Left ventricle myocardium inferior (tissue), 1 donor: ENCODE results near the gene LTBP4. TPM values are rescaled to one million over a fixed set of nuclear protein-coding genes. Genes with fewer than 3 reads are reported as not detected.

Source experiments
- DNase-seq: peaks from one replicate; pipeline ENCODE4 v3.0.0-alpha.2; 2020
- H3K27ac ChIP-seq: fragments of 200-600 bp; replicated peaks from 2 replicates; pipeline ENCODE4 v1.8.0; 2021
- H3K27me3 ChIP-seq: fragments of 200-600 bp; 2 replicates; pipeline ENCODE4 v1.8.0; 2021; ENCODE audit warnings: low read depth
- H3K36me3 ChIP-seq: fragments of 200-600 bp; 2 replicates; pipeline ENCODE4 v1.8.0; 2021
- H3K4me1 ChIP-seq: fragments of 200-600 bp; 2 replicates; pipeline ENCODE4 v1.8.0; 2021
- H3K4me3 ChIP-seq: fragments of 200-600 bp; 2 replicates; pipeline ENCODE4 v1.8.0; 2021; ENCODE audit warnings: mild to moderate bottlenecking, moderate library complexity
- H3K9me3 ChIP-seq: fragments of 200-600 bp; replicated peaks from 2 replicates; pipeline ENCODE4 v1.8.0; 2021
- intact Hi-C: fragments of 100-400 bp; cut with micrococcal nuclease; formaldehyde crosslinking; loops from one replicate; pipeline ENCODE4 v1.11.0; 2022
- total RNA-seq: library from RNA; stranded (reverse); fragmentation: NEBNext Ultra II Directional; extraction: Animal tissue kit (Norgen Biotek cat#: 25700); gene quantifications from one replicate; pipeline ENCODE4 v1.2.1, GENCODE V29; 2021
- TF ChIP-seq, protein P1 (sequence below): fragments of 200-600 bp; IDR thresholded peaks from 2 replicates; pipeline ENCODE4 v1.8.0; 2021; ENCODE audit warnings: antibody characterized with exemption, mild to moderate bottlenecking, borderline replicate concordance
- donor health status: DM: no; HTN: yes; CAD: no; lungs with severe emphysema.

Gene LTBP4
- total RNA-seq, 1 donor from 2014 or later = 260 TPM

DNA sequence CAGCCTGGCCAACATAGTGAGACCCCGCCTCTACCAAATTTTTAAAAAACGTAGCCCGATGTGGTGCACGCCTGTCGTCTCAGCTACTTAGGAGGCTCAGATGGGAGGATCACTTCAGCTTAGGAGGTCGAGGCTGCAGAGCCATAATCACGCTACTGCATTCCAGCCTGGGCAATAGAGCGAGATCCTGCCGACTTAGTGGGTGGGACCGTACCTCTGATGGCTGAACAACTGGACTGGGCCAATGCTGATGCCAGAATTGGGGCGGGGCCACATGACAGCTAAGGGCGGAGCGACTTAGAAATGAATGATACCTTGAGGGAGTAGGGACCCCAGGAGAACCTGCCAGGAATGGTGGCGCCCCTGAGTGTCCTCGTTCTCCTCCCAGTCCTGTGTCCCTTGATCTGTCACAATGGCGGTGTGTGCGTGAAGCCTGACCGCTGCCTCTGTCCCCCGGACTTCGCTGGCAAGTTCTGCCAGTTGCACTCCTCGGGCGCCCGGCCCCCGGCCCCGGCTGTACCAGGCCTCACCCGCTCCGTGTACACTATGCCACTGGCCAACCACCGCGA is 3.6 kb downstream of the LTBP4 start:
- Histone ChIP-seq H3K27me3 (no peaks in the 10 kb centered on the region), H3K36me3 (no peaks in the 10 kb centered on the region), H3K9me3 (no peaks in the 10 kb centered on the region), H3K4me3 (peak overlapping the region; percentile 85), H3K4me1 (peaks cover 86% of the 10 kb centered on the region), H3K27ac (peak overlapping the region; percentile 93)
- TF ChIP-seq, protein P1, sequence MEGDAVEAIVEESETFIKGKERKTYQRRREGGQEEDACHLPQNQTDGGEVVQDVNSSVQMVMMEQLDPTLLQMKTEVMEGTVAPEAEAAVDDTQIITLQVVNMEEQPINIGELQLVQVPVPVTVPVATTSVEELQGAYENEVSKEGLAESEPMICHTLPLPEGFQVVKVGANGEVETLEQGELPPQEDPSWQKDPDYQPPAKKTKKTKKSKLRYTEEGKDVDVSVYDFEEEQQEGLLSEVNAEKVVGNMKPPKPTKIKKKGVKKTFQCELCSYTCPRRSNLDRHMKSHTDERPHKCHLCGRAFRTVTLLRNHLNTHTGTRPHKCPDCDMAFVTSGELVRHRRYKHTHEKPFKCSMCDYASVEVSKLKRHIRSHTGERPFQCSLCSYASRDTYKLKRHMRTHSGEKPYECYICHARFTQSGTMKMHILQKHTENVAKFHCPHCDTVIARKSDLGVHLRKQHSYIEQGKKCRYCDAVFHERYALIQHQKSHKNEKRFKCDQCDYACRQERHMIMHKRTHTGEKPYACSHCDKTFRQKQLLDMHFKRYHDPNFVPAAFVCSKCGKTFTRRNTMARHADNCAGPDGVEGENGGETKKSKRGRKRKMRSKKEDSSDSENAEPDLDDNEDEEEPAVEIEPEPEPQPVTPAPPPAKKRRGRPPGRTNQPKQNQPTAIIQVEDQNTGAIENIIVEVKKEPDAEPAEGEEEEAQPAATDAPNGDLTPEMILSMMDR = no peak
- intact Hi-C loops = no loop called here
- no peak for DNase-seq

GRCh38 chr19:40605216-40605971 is 4.2 kb downstream of the LTBP4 start:
- Histone ChIP-seq H3K4me1 (peaks cover 86% of the 10 kb centered on the region), H3K9me3 (no peaks in the 10 kb centered on the region), H3K36me3 (no peaks in the 10 kb centered on the region), H3K4me3 (peak overlapping the region; percentile 85), H3K27me3 (no peaks in the 10 kb centered on the region), H3K27ac (peak overlapping the region; percentile 93)
- TF ChIP-seq, protein P1 = peak; percentile 34
- intact Hi-C loops = no loop called here
- DNase-seq = peak; percentile 72

DNA sequence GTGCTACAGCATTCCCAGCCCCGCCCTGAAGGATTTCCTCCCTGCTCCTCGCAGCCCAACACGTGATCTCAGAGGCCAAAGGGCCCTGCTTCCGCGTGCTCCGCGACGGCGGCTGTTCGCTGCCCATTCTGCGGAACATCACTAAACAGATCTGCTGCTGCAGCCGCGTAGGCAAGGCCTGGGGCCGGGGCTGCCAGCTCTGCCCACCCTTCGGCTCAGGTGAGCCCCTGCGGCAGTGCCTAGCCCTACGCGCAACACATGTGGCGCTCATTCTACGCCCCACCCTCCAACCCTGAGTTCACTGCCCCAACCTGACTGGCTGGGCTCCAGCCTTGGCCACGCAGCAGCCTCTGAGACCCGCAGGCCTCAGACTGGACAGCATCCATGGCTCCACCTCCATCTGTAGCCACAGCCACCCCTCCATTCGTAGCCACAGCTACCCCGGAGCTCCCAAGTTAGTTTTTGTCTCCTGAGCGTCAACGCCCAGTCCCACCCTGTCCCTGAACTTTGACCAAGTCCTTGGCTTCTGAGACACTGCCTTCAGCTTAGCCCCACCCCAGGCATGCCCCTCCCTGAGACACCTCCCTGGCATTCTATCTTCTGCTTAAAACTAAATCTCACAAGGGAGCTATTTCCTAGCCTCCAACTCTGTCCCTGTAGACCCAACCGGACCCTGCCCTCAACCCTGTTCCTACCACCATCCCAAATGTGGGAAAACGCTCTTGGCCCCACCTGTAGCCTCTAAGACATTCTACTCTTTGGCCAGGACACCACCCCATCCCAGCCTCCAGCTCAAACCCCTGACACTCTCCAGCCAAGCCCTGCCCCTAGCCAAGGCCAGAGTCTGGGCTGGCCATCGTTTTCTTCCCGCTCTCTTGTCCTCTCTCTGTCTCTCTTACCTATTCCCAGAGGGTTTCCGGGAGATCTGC is 6.4 kb downstream of the LTBP4 start:
- H3K27me3 ChIP-seq = no peaks in the 10 kb centered on the region
- intact Hi-C loops = no loop called here
- peaks cover 82% of the 10 kb centered on the region for H3K4me1 ChIP-seq
- no peaks in the 10 kb centered on the region for H3K9me3 ChIP-seq
- H3K36me3 ChIP-seq = no peaks in the 10 kb centered on the region
- TF ChIP-seq, protein P1 = no peak
- no peak overlapping the region for H3K4me3 ChIP-seq
- peak overlapping the region; percentile 93 for H3K27ac ChIP-seq
- no peak for DNase-seq

DNA sequence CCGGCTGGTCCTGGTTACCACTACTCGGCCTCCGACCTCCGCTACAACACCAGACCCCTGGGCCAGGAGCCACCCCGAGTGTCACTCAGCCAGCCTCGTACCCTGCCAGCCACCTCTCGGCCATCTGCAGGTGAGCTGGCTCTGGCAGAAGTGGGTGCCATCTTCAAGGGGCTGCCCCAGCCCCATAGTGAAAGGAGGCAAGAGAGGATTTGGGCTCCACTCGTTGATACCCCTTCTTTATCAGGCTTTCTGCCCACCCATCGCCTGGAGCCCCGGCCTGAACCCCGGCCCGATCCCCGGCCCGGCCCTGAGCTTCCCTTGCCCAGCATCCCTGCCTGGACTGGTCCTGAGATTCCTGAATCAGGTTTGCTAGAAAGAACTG is 7.1 kb downstream of the LTBP4 start:
- Histone ChIP-seq H3K27ac (peak overlapping the region; percentile 93), H3K27me3 (no peaks in the 10 kb centered on the region), H3K36me3 (no peaks in the 10 kb centered on the region), H3K4me3 (no peak overlapping the region), H3K4me1 (peaks cover 79% of the 10 kb centered on the region), H3K9me3 (no peaks in the 10 kb centered on the region)
- TF ChIP-seq, protein P1 = no peak
- intact Hi-C loops = no loop called here
- DNase-seq = no peak

DNA sequence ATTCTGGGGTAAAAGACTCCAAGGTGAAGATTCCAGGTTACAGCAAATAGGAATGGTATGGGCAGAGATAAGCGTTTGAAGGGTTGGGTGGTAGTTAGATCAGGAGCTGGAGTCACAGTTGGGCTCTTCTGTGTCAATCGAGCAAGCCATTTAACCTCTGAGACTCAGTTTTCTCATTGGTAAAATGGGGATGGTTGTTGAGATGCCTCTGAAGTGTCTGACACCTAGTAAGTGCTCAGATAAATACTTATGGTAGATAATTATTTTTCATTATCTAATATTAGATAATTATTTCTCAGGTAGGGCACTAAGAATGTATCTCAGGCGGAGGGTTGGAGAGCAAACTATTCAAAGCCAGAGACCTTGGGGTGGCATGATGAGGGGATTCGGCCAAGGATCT is 7.8 kb downstream of the LTBP4 start:
- H3K4me3 ChIP-seq = peak overlapping the region; percentile 57
- peaks cover 80% of the 10 kb centered on the region for H3K4me1 ChIP-seq
- TF ChIP-seq, protein P1 = no peak
- no peaks in the 10 kb centered on the region for H3K27me3 ChIP-seq
- DNase-seq = no peak
- peak overlapping the region; percentile 90 for H3K27ac ChIP-seq
- no peaks in the 10 kb centered on the region for H3K9me3 ChIP-seq
- intact Hi-C loops = no loop called here
- H3K36me3 ChIP-seq = no peaks in the 10 kb centered on the region
